Stomach (tissue), 9 donors: ENCODE results near the gene COL1A2. TPM values are rescaled to one million over a fixed set of nuclear protein-coding genes. Genes with fewer than 3 reads are reported as not detected.

Source experiments
- DNase-seq, 2 donors: peaks; one replicate each; pipeline versions ENCODE4 v3.0.0 to v3.0.0-alpha.2; 2013 to 2019
- H3K27ac ChIP-seq, 5 donors: fragments of 200-600 bp in 4 of 5; sonication (generic) in 4 of 5; one replicate each; pipeline ENCODE4 v1.5.1; 2013 to 2019; ENCODE audit warnings: mild to moderate bottlenecking in 1 of 5, moderate library complexity in 1 of 5
- H3K27me3 ChIP-seq, 3 donors: fragments of 200-600 bp; sonication (generic); one replicate each; pipeline ENCODE4 v1.5.1; 2017 to 2019; ENCODE audit warnings: mixed run types in 1 of 3
- H3K36me3 ChIP-seq, 4 donors: fragments of 200-600 bp; sonication (generic); 1 replicate in 3 of 4; 2 replicates in 1 of 4; pipeline ENCODE4 v1.5.1; 2016 to 2019
- H3K4me1 ChIP-seq, 4 donors: fragments of 200-600 bp; sonication (generic); one replicate each; pipeline ENCODE4 v1.5.1; 2016 to 2019
- H3K4me3 ChIP-seq, 4 donors: fragments of 200-600 bp; sonication (generic) in 3 of 4; one replicate each; pipeline ENCODE4 v1.5.1; 2016 to 2019; ENCODE audit warnings: mild to moderate bottlenecking in 1 of 4
- H3K9me3 ChIP-seq, 4 donors: fragments of 200-600 bp; sonication (generic); one replicate each; pipeline ENCODE4 v1.5.1; 2016 to 2019
- EP300 ChIP-seq: sonication (generic); formaldehyde crosslinking; IDR thresholded peaks from one replicate; pipeline ENCODE4 v1.6.1; 2017; ENCODE audit warnings: antibody characterized with exemption
- POLR2A ChIP-seq, 4 donors: fragments of 450-650 bp; IDR thresholded peaks; one replicate each; pipeline ENCODE4 v1.6.1; 2016; ENCODE audit warnings: antibody characterized with exemption in 4 of 4, control low read depth in 2 of 4, mild to moderate bottlenecking in 1 of 4, moderate library complexity in 1 of 4
- POLR2AphosphoS5 ChIP-seq, 3 donors: sonication (generic); formaldehyde crosslinking; IDR thresholded peaks; one replicate each; pipeline ENCODE4 v1.6.1; 2016; ENCODE audit warnings: antibody characterized with exemption in 3 of 3
- WGBS, 5 donors: extraction: QIAGEN DNeasy Blood & Tissue Kit in 3 of 5; methylation state at CpG; one replicate each; pipeline versions ENCODE4 v1.1.5 to v1.1.7; 2013 to 2018; 5-methylcytosine and 5-hydroxymethylcytosine counted together
- intact Hi-C: fragments of 100-400 bp; cut with DNase I; formaldehyde crosslinking; loops from one replicate; pipeline ENCODE4 v1.15.1; 2023; ENCODE audit warnings: low total_unique reads
- polyA plus RNA-seq, 3 donors: library from polyadenylated mRNA; stranded (reverse); fragments of 200-250 nt; gene quantifications; one replicate each; pipeline ENCODE4 v1.2.3, GENCODE V29; 2013
- total RNA-seq, 5 donors: library from RNA; depleted of rRNA; stranded (reverse); fragments of >200 nt; gene quantifications; one replicate each; pipeline versions ENCODE4 v1.1.0 to v1.2.3, GENCODE V29; 2014 to 2016
- TF ChIP-seq, protein P1 (sequence below), 7 experiments: fragments of 450-650 bp in 4 of 7; fragments of 200-600 bp in 3 of 7; sonication (generic) in 3 of 7; IDR thresholded peaks; one replicate each; pipeline ENCODE4 v1.5.1; 2016 to 2019; ENCODE audit warnings: antibody characterized with exemption in 7 of 7, control low read depth in 2 of 7, mild to moderate bottlenecking in 1 of 7
- donor health status: healthy with polysubstance abuse.
- donor health status: Bipolar disorder and iron deficiency.
- donor health status: healthy.

COL1A2 gene
- total and polyA plus RNA-seq, 8 donors = 30.9 to 3,975 (median 82.5) TPM

DNA sequence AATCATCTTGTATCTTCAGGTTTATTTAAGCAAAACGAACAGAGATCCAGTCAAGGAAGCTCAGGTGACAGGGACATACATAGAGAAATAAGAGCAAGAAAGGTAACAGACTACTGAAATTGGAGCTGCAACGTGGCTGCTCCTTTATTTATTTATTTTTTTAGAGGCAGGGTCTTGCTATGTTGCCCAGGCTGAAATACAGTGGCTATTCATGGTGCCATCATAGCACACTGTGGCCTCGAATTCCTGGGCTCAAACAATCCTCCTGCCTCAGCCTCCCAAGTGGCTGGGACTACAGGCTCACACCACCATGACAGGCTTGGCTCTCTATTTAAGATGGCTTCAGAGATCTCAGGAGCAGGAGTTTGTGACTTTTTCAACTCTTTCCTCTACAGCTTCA is 46.4 kb downstream of the COL1A2 start:
- no peak for DNase-seq
- Histone ChIP-seq H3K27me3 (no peaks in the 10 kb centered on the region), H3K9me3 (no peaks in the 10 kb centered on the region), H3K4me3 (no peak overlapping the region), H3K27ac (no peak overlapping the region), H3K36me3 (no peaks in the 10 kb centered on the region), H3K4me1 (peaks cover 0 to 8% (median 4%) of the 10 kb centered on the region in 4 donors)
- TF ChIP-seq, protein P1, sequence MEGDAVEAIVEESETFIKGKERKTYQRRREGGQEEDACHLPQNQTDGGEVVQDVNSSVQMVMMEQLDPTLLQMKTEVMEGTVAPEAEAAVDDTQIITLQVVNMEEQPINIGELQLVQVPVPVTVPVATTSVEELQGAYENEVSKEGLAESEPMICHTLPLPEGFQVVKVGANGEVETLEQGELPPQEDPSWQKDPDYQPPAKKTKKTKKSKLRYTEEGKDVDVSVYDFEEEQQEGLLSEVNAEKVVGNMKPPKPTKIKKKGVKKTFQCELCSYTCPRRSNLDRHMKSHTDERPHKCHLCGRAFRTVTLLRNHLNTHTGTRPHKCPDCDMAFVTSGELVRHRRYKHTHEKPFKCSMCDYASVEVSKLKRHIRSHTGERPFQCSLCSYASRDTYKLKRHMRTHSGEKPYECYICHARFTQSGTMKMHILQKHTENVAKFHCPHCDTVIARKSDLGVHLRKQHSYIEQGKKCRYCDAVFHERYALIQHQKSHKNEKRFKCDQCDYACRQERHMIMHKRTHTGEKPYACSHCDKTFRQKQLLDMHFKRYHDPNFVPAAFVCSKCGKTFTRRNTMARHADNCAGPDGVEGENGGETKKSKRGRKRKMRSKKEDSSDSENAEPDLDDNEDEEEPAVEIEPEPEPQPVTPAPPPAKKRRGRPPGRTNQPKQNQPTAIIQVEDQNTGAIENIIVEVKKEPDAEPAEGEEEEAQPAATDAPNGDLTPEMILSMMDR (IDR thresholded peaks at IDR 0.05) = no peak
- TF ChIP-seq POLR2AphosphoS5 (IDR thresholded peaks at IDR 0.05) = no peak
- TF ChIP-seq EP300 = no peak
- TF ChIP-seq POLR2A (IDR thresholded peaks at IDR 0.05) = no peak
- intact Hi-C loops = no loop called here
- WGBS, 5 donors = 64 to 78% (median 69%) methylated on average over 3 of the region's 3 CpGs

DNA sequence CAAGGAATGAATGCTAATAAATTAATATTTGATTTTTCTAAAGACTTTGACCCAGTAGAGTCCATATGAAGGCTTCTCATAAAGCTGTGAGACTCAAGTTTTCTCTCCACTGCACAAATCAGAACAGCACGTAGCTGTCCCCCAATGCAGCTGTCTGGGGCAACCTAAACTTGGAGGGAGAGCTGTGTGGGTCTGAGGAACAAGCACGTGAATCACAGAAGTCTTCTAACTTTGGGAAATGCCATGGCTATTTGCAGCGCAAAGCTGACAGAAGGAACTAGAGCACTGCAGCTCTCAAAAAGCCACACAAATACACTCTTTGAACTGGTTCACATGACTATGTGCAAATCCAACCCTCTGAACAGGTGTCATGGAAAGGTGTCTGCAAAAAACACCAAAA is 47.9 kb downstream of the COL1A2 start:
- Histone ChIP-seq H3K9me3 (no peaks in the 10 kb centered on the region), H3K27me3 (no peaks in the 10 kb centered on the region), H3K4me1 (peaks cover 0 to 8% (median 3%) of the 10 kb centered on the region in 4 donors), H3K27ac (no peak overlapping the region), H3K36me3 (no peaks in the 10 kb centered on the region), H3K4me3 (no peak overlapping the region)
- DNase-seq = no peak
- 85 to 91% (median 88%) methylated on average over 3 of the region's 3 CpGs for WGBS, 5 donors
- no peak for TF ChIP-seq POLR2AphosphoS5 (IDR thresholded peaks at IDR 0.05)
- TF ChIP-seq POLR2A (IDR thresholded peaks at IDR 0.05) = no peak
- TF ChIP-seq, protein P1 (IDR thresholded peaks at IDR 0.05) = no peak
- TF ChIP-seq EP300 = no peak
- intact Hi-C loops = no loop called here

- 29 to 78% (median 47%) methylated on average over 2 of the region's 2 CpGs for WGBS, 5 donors
- intact Hi-C loops = no loop called here
Observed at GRCh38 chr7:94444813-94445212, 50.1 kb downstream of the COL1A2 start.

DNA sequence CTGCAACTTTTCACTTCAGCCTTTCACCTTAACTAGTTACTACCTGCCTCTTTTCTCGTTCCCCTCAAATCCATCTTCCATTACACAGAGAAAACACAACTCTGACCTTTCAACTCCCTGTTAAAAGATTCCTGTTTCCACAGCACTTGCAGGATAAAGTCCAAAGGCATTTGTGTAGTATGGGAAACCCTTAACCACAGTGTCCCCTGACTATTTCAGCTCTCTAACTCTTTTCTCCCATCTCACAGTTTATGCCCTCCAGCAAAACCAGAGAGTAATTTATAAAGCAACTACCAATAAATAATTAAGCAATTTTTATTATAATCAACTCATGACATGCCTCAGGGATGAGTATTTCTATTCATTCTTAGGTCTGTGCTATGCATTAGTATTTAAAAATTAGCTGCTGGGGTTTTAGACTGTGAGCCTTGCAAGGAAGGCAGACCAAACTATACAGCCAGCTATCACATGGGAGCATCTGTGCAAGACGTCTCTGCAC is 51.0 kb downstream of the COL1A2 start:
- H3K9me3 ChIP-seq = no peaks in the 10 kb centered on the region
- H3K4me3 ChIP-seq = no peak overlapping the region
- intact Hi-C loops = no loop called here
- no peak for DNase-seq
- 27 to 43% (median 36%) methylated on average over 2 of the region's 2 CpGs for WGBS, 5 donors
- no peaks in the 10 kb centered on the region for H3K36me3 ChIP-seq
- no peak overlapping the region for H3K27ac ChIP-seq
- H3K27me3 ChIP-seq = no peaks in the 10 kb centered on the region
- TF ChIP-seq POLR2A (IDR thresholded peaks at IDR 0.05) (no peak), POLR2AphosphoS5 (IDR thresholded peaks at IDR 0.05) (no peak)
- TF ChIP-seq, protein P1 (IDR thresholded peaks at IDR 0.05) = no peak
- H3K4me1 ChIP-seq = peaks cover 0 to 10% (median 4%) of the 10 kb centered on the region in 4 donors

More at GRCh38 chr7:94444813-94445212, 50.1 kb downstream of the COL1A2 start:
- Histone ChIP-seq H3K27me3 (no peaks in the 10 kb centered on the region), H3K4me3 (no peak overlapping the region), H3K4me1 (peaks cover 0 to 12% (median 4%) of the 10 kb centered on the region in 4 donors), H3K27ac (no peak overlapping the region), H3K9me3 (no peaks in the 10 kb centered on the region), H3K36me3 (no peaks in the 10 kb centered on the region)
- no peak for TF ChIP-seq POLR2A (IDR thresholded peaks at IDR 0.05)
- TF ChIP-seq, protein P1 (IDR thresholded peaks at IDR 0.05) = no peak
- no peak for TF ChIP-seq EP300
- no peak for TF ChIP-seq POLR2AphosphoS5 (IDR thresholded peaks at IDR 0.05)
- DNase-seq = no peak
